Effector memory CD8-positive, alpha-beta T cell (primary cell): Measurements from ENCODE around the gene ADGRE3.
"Not testable (repeated sequence)": the region's sequence is repeated elsewhere in the genome, so short reads cannot be mapped to it uniquely, and the experiment has no call there.

Source experiments
- ATAC-seq: fragments of 150-1000 bp; cut with Tn5 transposase; replicated peaks from 2 replicates; pipeline ENCODE4 v1.10.0; 2021; ENCODE audit warnings: mild to moderate bottlenecking, moderate library complexity
- DNase-seq, 3 experiments: peaks; one replicate each; pipeline ENCODE4 v3.0.0; 2021
- H3K27ac Mint-ChIP-seq, 2 donors: one replicate each; pipeline ENCODE4 v1.8.0; 2022; ENCODE audit warnings: mild to moderate bottlenecking in 2 of 2, mixed read lengths in 2 of 2, moderate library complexity in 2 of 2
- H3K27me3 Mint-ChIP-seq, 2 donors: one replicate each; pipeline ENCODE4 v1.8.0; 2022; ENCODE audit warnings: mixed read lengths in 2 of 2
- H3K36me3 Mint-ChIP-seq: one replicate; pipeline ENCODE4 v1.8.0; 2022; ENCODE audit warnings: mild to moderate bottlenecking, moderate library complexity, mixed read lengths; ENCODE audit not compliant: insufficient read depth
- H3K4me1 Mint-ChIP-seq, 2 donors: one replicate each; pipeline ENCODE4 v1.8.0; 2022; ENCODE audit warnings: low read depth in 2 of 2, mixed read lengths in 2 of 2
- H3K4me3 Mint-ChIP-seq, 2 donors: one replicate each; pipeline ENCODE4 v1.8.0; 2022; ENCODE audit warnings: mild to moderate bottlenecking in 2 of 2, mixed read lengths in 2 of 2, moderate library complexity in 2 of 2
- H3K9me3 Mint-ChIP-seq, 2 donors: one replicate each; pipeline ENCODE4 v1.8.0; 2022; ENCODE audit warnings: mixed read lengths in 2 of 2

ADGRE3 gene

GRCh38 chr19:14654786-14655560 lies 19.7 kb downstream of the ADGRE3 start:
- ATAC-seq: no peak
- H3K4me3 Mint-ChIP-seq: no peak overlapping the region
- no peaks in the 10 kb centered on the region for H3K36me3 Mint-ChIP-seq
- H3K27me3 Mint-ChIP-seq: peaks cover 25 to 30% of the 10 kb centered on the region in 2 donors
- H3K27ac Mint-ChIP-seq: no peak overlapping the region
- no peak for DNase-seq
- no peaks in the 10 kb centered on the region for H3K4me1 Mint-ChIP-seq
- H3K9me3 Mint-ChIP-seq: peaks cover 0 to 1% of the 10 kb centered on the region in 2 donors

GRCh38 chr19:14650161-14650560 lies 24.5 kb downstream of the ADGRE3 start:
- ATAC-seq (no peak), DNase-seq (no peak)
- H3K9me3 Mint-ChIP-seq: peaks cover 0 to 3% of the 10 kb centered on the region in 2 donors
- no peak overlapping the region for H3K27ac Mint-ChIP-seq
- H3K4me1 Mint-ChIP-seq: peaks cover 0 to 6% of the 10 kb centered on the region in 2 donors
- H3K36me3 Mint-ChIP-seq: peaks cover 10% of the 10 kb centered on the region
- no peak overlapping the region for H3K4me3 Mint-ChIP-seq
- H3K27me3 Mint-ChIP-seq: peaks cover 30 to 44% of the 10 kb centered on the region in 2 donors

GRCh38 chr19:14649020-14649419 lies 25.6 kb downstream of the ADGRE3 start:
- Mint-ChIP-seq H3K4me3 (no peak overlapping the region), H3K4me1 (peaks cover 0 to 6% of the 10 kb centered on the region in 2 donors), H3K27me3 (peaks cover 30 to 44% of the 10 kb centered on the region in 2 donors), H3K27ac (no peak overlapping the region), H3K36me3 (peaks cover 10% of the 10 kb centered on the region), H3K9me3 (peaks cover 0 to 3% of the 10 kb centered on the region in 2 donors)
- no peak for DNase-seq
- ATAC-seq: no peak

GRCh38 chr19:14648506-14648905 lies 26.1 kb downstream of the ADGRE3 start:
- Mint-ChIP-seq H3K36me3 (peaks cover 10% of the 10 kb centered on the region), H3K9me3 (peaks cover 0 to 3% of the 10 kb centered on the region in 2 donors), H3K4me1 (peaks cover 0 to 6% of the 10 kb centered on the region in 2 donors), H3K4me3 (no peak overlapping the region), H3K27ac (no peak overlapping the region), H3K27me3 (peaks cover 30 to 44% of the 10 kb centered on the region in 2 donors)
- no peak for DNase-seq
- ATAC-seq: no peak

DNA sequence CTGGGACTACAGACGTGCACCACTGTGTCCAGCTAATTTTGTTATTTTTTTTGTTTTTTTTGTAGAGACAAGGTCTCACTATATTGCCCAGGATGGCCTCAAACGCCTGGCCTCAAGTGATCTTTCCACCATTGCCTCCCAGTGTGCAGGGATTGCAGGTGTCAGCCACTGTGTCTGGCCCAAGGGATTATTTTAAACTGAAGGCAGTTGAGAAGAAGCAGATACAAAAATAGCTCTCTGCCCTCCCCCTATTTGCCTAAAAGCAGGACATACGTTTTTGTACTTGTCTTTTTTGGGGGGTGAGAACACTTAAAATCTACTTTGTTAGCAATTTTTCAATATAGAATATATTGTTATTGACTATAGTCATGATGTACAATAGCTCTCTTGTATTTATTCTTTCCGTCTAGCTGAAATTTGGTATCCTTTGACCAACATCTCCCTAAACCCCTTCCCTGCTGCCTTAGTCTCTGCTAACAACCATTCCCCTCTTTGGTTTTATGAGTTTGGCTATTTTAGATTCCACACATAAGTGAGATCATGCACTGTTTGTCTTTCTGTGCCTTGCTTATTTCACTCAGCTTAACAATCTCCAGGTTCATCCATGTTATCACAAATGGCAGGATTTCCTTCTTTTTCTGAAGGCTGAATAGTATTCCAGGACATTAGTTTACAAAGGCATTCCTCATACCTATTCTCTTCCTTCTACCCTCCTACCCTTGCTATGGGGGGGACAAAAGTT lies 34.9 kb downstream of the ADGRE3 start:
- peaks cover 6% of the 10 kb centered on the region for H3K36me3 Mint-ChIP-seq
- no peaks in the 10 kb centered on the region for H3K4me1 Mint-ChIP-seq
- no peak overlapping the region for H3K4me3 Mint-ChIP-seq
- H3K27ac Mint-ChIP-seq: no peak overlapping the region
- DNase-seq (no peak), ATAC-seq (no peak)
- H3K9me3 Mint-ChIP-seq: peaks cover 0 to 9% of the 10 kb centered on the region in 2 donors
- H3K27me3 Mint-ChIP-seq: peaks cover 12 to 38% of the 10 kb centered on the region in 2 donors

DNA sequence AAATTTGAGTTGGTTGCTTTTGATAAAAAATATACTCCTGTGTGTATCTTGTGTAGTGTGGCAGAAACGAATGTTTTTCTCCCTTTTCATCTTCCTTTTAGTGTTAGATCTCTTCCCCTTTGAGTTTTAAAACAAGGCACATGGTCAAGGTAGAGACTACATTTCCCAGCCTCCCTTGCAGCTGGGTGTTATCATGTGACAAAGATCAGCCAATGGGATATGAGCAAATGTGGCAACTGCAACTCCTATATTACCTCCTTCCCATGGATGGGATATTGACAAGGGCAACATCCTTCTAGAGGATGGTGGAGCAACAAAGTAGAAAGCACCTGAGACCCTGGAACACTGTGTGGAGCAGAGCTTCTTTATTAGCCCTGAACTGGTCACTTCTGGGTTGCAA lies 42.4 kb downstream of the ADGRE3 start:
- H3K36me3 Mint-ChIP-seq: no peaks in the 10 kb centered on the region

DNA sequence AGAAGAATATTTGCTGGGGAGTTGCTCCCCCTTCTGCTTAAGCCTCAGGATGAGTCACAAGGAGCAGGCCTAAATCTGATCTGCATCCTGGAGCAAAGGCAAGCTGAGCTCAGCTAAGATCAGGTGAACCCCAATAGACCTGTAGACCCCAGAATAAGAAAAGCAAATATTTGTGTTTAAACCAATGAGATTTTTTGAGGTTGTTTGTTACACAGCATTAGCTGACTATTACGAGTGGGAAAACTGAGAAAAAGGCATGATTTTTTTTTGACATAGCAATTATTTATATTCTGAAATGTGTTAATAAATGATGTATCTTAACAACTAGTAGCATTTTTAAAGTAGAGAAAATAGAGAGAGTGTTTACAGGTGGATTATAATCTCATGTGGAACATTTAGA lies 45.1 kb downstream of the ADGRE3 start:
- Mint-ChIP-seq H3K4me3 (no peak overlapping the region), H3K27ac (no peak overlapping the region), H3K36me3 (peaks cover 4% of the 10 kb centered on the region), H3K4me1 (peaks cover 0 to 3% of the 10 kb centered on the region in 2 donors), H3K27me3 (peaks cover 0 to 9% of the 10 kb centered on the region in 2 donors), H3K9me3 (peaks cover 0 to 2% of the 10 kb centered on the region in 2 donors)
- no peak for ATAC-seq
- DNase-seq: no peak

More for the DNA sequence above, 42.4 kb downstream of the ADGRE3 start:
- DNase-seq (no peak), ATAC-seq (no peak)
- Mint-ChIP-seq H3K4me3 (no peak overlapping the region), H3K27me3 (peaks cover 0 to 12% of the 10 kb centered on the region in 2 donors), H3K4me1 (peaks cover 0 to 3% of the 10 kb centered on the region in 2 donors), H3K9me3 (peaks cover 0 to 2% of the 10 kb centered on the region in 2 donors), H3K27ac (no peak overlapping the region)

GRCh38 chr19:14624491-14624890 lies 50.2 kb downstream of the ADGRE3 start:
- H3K9me3 Mint-ChIP-seq, H3K4me1 Mint-ChIP-seq, DNase-seq, H3K27ac Mint-ChIP-seq, H3K27me3 Mint-ChIP-seq, H3K4me3 Mint-ChIP-seq, H3K36me3 Mint-ChIP-seq, ATAC-seq: not testable (repeated sequence)

DNA sequence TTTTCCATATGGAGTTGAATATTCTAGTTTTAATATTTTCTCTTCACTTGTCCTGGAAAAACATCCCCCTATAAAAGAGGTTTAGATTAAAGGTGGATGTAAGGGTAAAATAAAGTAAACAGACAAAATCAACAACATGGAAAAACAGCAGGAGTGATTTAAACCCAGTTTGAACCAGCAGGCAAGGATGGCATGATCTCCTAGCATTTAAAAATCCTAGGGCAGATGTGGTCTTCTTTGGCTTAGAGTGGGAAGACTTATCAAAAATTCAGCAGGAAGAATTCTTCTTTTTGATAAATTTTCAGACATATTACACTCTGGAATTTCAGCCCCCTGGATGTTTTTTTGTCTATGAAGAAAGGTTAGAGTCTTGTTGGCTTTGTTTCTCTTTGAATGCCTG lies 55.2 kb downstream of the ADGRE3 start:
- Mint-ChIP-seq H3K27me3 (peaks cover 6 to 15% of the 10 kb centered on the region in 2 donors), H3K4me1 (no peaks in the 10 kb centered on the region), H3K36me3 (peaks cover under 1% of the 10 kb centered on the region), H3K27ac (no peak overlapping the region), H3K9me3 (peaks cover 0 to 1% of the 10 kb centered on the region in 2 donors), H3K4me3 (no peak overlapping the region)
- DNase-seq (no peak), ATAC-seq (no peak)

GRCh38 chr19:14616407-14616806 lies 58.2 kb downstream of the ADGRE3 start:
- ATAC-seq: no peak
- Mint-ChIP-seq H3K4me1 (peaks cover 0 to 3% of the 10 kb centered on the region in 2 donors), H3K4me3 (no peak overlapping the region), H3K9me3 (peaks cover 0 to 1% of the 10 kb centered on the region in 2 donors), H3K27me3 (peaks cover 6 to 15% of the 10 kb centered on the region in 2 donors), H3K27ac (no peak overlapping the region), H3K36me3 (no peaks in the 10 kb centered on the region)
- DNase-seq: no peak

- ATAC-seq: no peak
- H3K27ac Mint-ChIP-seq: no peak overlapping the region
- no peak overlapping the region for H3K4me3 Mint-ChIP-seq
- peaks cover 0 to 5% of the 10 kb centered on the region in 2 donors for H3K4me1 Mint-ChIP-seq
- H3K36me3 Mint-ChIP-seq: no peaks in the 10 kb centered on the region
- DNase-seq: no peak
- peaks cover 0 to 1% of the 10 kb centered on the region in 2 donors for H3K9me3 Mint-ChIP-seq
- H3K27me3 Mint-ChIP-seq: peaks cover 6 to 15% of the 10 kb centered on the region in 2 donors
These were observed 59.0 kb downstream of the ADGRE3 start for GRCh38 chr19:14615623-14616022.

GRCh38 chr19:14614099-14614412 lies 60.6 kb downstream of the ADGRE3 start:
- no peak for DNase-seq
- H3K27me3 Mint-ChIP-seq: peaks cover 6 to 21% of the 10 kb centered on the region in 2 donors
- peaks cover 0 to 1% of the 10 kb centered on the region in 2 donors for H3K9me3 Mint-ChIP-seq
- H3K4me1 Mint-ChIP-seq: peaks cover 0 to 5% of the 10 kb centered on the region in 2 donors
- peak overlapping the region in 1 of 2 donors; percentile 8 for H3K4me3 Mint-ChIP-seq
- ATAC-seq: peak; percentile 58
- no peaks in the 10 kb centered on the region for H3K36me3 Mint-ChIP-seq
- no peak overlapping the region for H3K27ac Mint-ChIP-seq

- H3K9me3 Mint-ChIP-seq, H3K27ac Mint-ChIP-seq, H3K36me3 Mint-ChIP-seq, ATAC-seq, H3K4me1 Mint-ChIP-seq, DNase-seq: not testable (repeated sequence)
- peaks cover 6 to 21% of the 10 kb centered on the region in 2 donors for H3K27me3 Mint-ChIP-seq
- H3K4me3 Mint-ChIP-seq: peak overlapping the region in 1 of 2 donors; percentile 8
These were observed 61.1 kb downstream of the ADGRE3 start for GRCh38 chr19:14613399-14614098.
